Tibial nerve (tissue), 4 donors: Measurements from ENCODE around the gene LEPROT. TPM values are rescaled to one million over a fixed set of nuclear protein-coding genes. Genes with fewer than 3 reads are reported as not detected.

Source experiments
- DNase-seq, 2 donors: peaks; one replicate each; pipeline ENCODE4 v3.0.0-alpha.2; 2019; ENCODE audit warnings: low spot score in 2 of 2
- H3K27ac ChIP-seq, 4 donors: fragments of 200-600 bp; sonication (generic) in 3 of 4; one replicate each; pipeline ENCODE4 v1.5.1; 2017 to 2019; ENCODE audit warnings: mild to moderate bottlenecking in 1 of 4
- H3K27me3 ChIP-seq, 2 donors: fragments of 200-600 bp; sonication (generic) in 1 of 2; one replicate each; pipeline versions ENCODE4 v1.5.1 to v1.6.0; 2017 to 2019
- H3K36me3 ChIP-seq, 3 donors: fragments of 200-600 bp; sonication (generic); one replicate each; pipeline ENCODE4 v1.5.1; 2018 to 2019
- H3K4me1 ChIP-seq, 4 donors: fragments of 200-600 bp; sonication (generic) in 3 of 4; one replicate each; pipeline ENCODE4 v1.5.1; 2017 to 2019
- H3K4me3 ChIP-seq, 4 donors: fragments of 200-600 bp; sonication (generic) in 3 of 4; one replicate each; pipeline ENCODE4 v1.5.1; 2017 to 2019; ENCODE audit warnings: mild to moderate bottlenecking in 1 of 4, moderate library complexity in 1 of 4
- H3K9me3 ChIP-seq, 4 donors: fragments of 200-600 bp; sonication (generic) in 3 of 4; one replicate each; pipeline ENCODE4 v1.5.1; 2017 to 2019
- CTCF ChIP-seq, 5 experiments: fragments of 200-600 bp in 3 of 5; fragments of 450-650 bp in 2 of 5; sonication (generic) in 3 of 5; IDR thresholded peaks; one replicate each; pipeline ENCODE4 v1.5.1; 2016 to 2019; ENCODE audit warnings: antibody characterized with exemption in 5 of 5, mild to moderate bottlenecking in 3 of 5, moderate library complexity in 2 of 5
- EP300 ChIP-seq, 2 donors: sonication (generic); formaldehyde crosslinking; IDR thresholded peaks; one replicate each; pipeline ENCODE4 v1.6.1; 2017; ENCODE audit warnings: antibody characterized with exemption in 2 of 2, mild to moderate bottlenecking in 1 of 2
- POLR2A ChIP-seq, 2 donors: fragments of 450-650 bp; IDR thresholded peaks; one replicate each; pipeline ENCODE4 v1.6.1; 2017; ENCODE audit warnings: antibody characterized with exemption in 2 of 2, mild to moderate bottlenecking in 2 of 2, moderate library complexity in 2 of 2
- WGBS, 2 donors: methylation state at CpG; one replicate each; pipeline ENCODE4 v1.1.5; 2018; 5-methylcytosine and 5-hydroxymethylcytosine counted together
- total RNA-seq, 4 donors: library from RNA; depleted of rRNA; stranded (reverse); fragments of >200 nt; gene quantifications; one replicate each; pipeline ENCODE4 v1.1.0, GENCODE V29; 2016

LEPROT gene
- total RNA-seq, 4 donors from 2014 or later = 53.0 to 77.7 (median 67.9) TPM

- DNase-seq = no peak
- peaks cover 0 to 36% (median 0%) of the 10 kb centered on the region in 3 donors for H3K36me3 ChIP-seq
- TF ChIP-seq CTCF (IDR thresholded peaks at IDR 0.05) = no peak
- no peak for TF ChIP-seq POLR2A (IDR thresholded peaks at IDR 0.05)
- no peak for TF ChIP-seq EP300 (IDR thresholded peaks at IDR 0.05)
- no peak overlapping the region for H3K27ac ChIP-seq
- H3K9me3 ChIP-seq = no peaks in the 10 kb centered on the region
- no peak overlapping the region for H3K4me3 ChIP-seq
- H3K27me3 ChIP-seq = no peaks in the 10 kb centered on the region
- WGBS, 2 donors = 89 to 93% methylated on average over 4 of the region's 4 CpGs
- no peaks in the 10 kb centered on the region for H3K4me1 ChIP-seq
Measured at GRCh38 chr1:65409816-65410326, 10.6 kb upstream of the LEPROT start.

GRCh38 chr1:65412256-65412983, 8.0 kb upstream of the LEPROT start:
- Histone ChIP-seq H3K36me3 (peaks cover 0 to 31% (median 0%) of the 10 kb centered on the region in 3 donors), H3K27ac (no peak overlapping the region), H3K9me3 (no peaks in the 10 kb centered on the region), H3K4me3 (no peak overlapping the region), H3K4me1 (no peaks in the 10 kb centered on the region), H3K27me3 (no peaks in the 10 kb centered on the region)
- TF ChIP-seq CTCF (IDR thresholded peaks at IDR 0.05) = no peak
- TF ChIP-seq POLR2A (IDR thresholded peaks at IDR 0.05) = no peak
- no peak for TF ChIP-seq EP300 (IDR thresholded peaks at IDR 0.05)
- WGBS, 2 donors = 70 to 73% methylated on average over 4 of the region's 4 CpGs
- DNase-seq = no peak

GRCh38 chr1:65412984-65413375, 7.5 kb upstream of the LEPROT start:
- no peaks in the 10 kb centered on the region for H3K9me3 ChIP-seq
- 87 to 92% methylated on average over 3 of the region's 3 CpGs for WGBS, 2 donors

GRCh38 chr1:65414538-65414937, 5.9 kb upstream of the LEPROT start:
- no peak for DNase-seq
- Histone ChIP-seq H3K27me3 (no peaks in the 10 kb centered on the region), H3K36me3 (peaks cover 0 to 16% (median 0%) of the 10 kb centered on the region in 3 donors), H3K4me3 (no peak overlapping the region), H3K4me1 (peaks cover 0 to 6% (median 0%) of the 10 kb centered on the region in 4 donors), H3K27ac (no peak overlapping the region), H3K9me3 (no peaks in the 10 kb centered on the region)
- TF ChIP-seq EP300 (IDR thresholded peaks at IDR 0.05) (no peak), POLR2A (IDR thresholded peaks at IDR 0.05) (no peak), CTCF (IDR thresholded peaks at IDR 0.05) (no peak)
- 88 to 91% methylated on average over 4 of the region's 4 CpGs for WGBS, 2 donors

More at GRCh38 chr1:65412984-65413375, 7.5 kb upstream of the LEPROT start:
- DNase-seq = no peak
- no peak overlapping the region for H3K4me3 ChIP-seq
- H3K4me1 ChIP-seq = no peaks in the 10 kb centered on the region
- no peak for TF ChIP-seq CTCF (IDR thresholded peaks at IDR 0.05)
- TF ChIP-seq POLR2A (IDR thresholded peaks at IDR 0.05) = no peak
- TF ChIP-seq EP300 (IDR thresholded peaks at IDR 0.05) = no peak
- no peak overlapping the region for H3K27ac ChIP-seq
- H3K27me3 ChIP-seq = no peaks in the 10 kb centered on the region
- peaks cover 0 to 31% (median 0%) of the 10 kb centered on the region in 3 donors for H3K36me3 ChIP-seq

GRCh38 chr1:65416767-65417166, 3.7 kb upstream of the LEPROT start:
- Histone ChIP-seq H3K27ac (no peak overlapping the region), H3K9me3 (no peaks in the 10 kb centered on the region), H3K27me3 (no peaks in the 10 kb centered on the region), H3K4me3 (no peak overlapping the region), H3K4me1 (peaks cover 0 to 11% (median under 1%) of the 10 kb centered on the region in 4 donors), H3K36me3 (peaks cover 0 to 6% (median 0%) of the 10 kb centered on the region in 3 donors)
- 85 to 95% methylated on average over 1 of the region's 1 CpG for WGBS, 2 donors
- no peak for DNase-seq
- no peak for TF ChIP-seq EP300 (IDR thresholded peaks at IDR 0.05)
- TF ChIP-seq POLR2A (IDR thresholded peaks at IDR 0.05) = no peak
- TF ChIP-seq CTCF (IDR thresholded peaks at IDR 0.05) = no peak
